ENCODE results near the gene SYNM. TPM values are rescaled to one million over a fixed set of nuclear protein-coding genes. Genes with fewer than 3 reads are reported as not detected.

SYNM gene
- total and polyA plus RNA-seq, 2 donors (not counting 1 experiment from before 2014, with no cell fraction given) = 0.04 to 0.27 TPM

DNA sequence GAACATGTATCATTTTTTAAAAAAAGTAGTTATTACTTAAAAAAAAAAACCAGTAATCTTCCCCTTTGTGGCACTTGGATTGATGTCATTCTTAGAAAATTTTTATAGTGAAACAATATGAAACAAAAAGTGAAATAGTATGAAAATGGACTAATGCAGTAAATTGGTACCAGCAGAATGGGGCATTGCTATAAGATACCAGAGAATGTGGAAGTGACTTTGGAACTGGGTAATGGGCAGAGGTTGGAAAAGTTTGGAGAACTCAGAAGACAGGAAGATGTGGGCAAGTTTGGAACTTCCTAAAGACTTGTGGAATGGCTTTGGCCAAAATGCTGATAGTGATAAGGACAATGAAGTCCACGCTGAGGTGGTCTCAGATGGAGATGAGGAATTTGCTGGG lies 77.9 kb downstream of the SYNM start:
- Histone ChIP-seq H3K27me3 (replicated peaks in 1 of 4; ENCODE audit: control extremely low read depth in 1 of 4, control insufficient read depth in 3 of 4, insufficient read depth in 4 of 4, low read length in 3 of 4) (no peaks in the 10 kb centered on the region), H4K20me1 (ENCODE audit: control insufficient read depth, insufficient read depth, low read length, poor library complexity, severe bottlenecking) (no peaks in the 10 kb centered on the region), H3K79me2 (ENCODE audit: control insufficient read depth, insufficient read depth, low read length) (no peaks in the 10 kb centered on the region), H3K4me2 (replicated peaks; ENCODE audit: low read depth, low read length, poor library complexity, severe bottlenecking) (no peak overlapping the region), H2AFZ (ENCODE audit: insufficient read depth, low read depth, low read length, poor library complexity, severe bottlenecking) (no peak overlapping the region), H3K36me3 (replicated peaks in 1 of 2; ENCODE audit: control extremely low read depth in 1 of 2, control insufficient read depth in 1 of 2, extremely low read depth in 1 of 2, insufficient read depth in 2 of 2, low read length in 1 of 2) (no peaks in the 10 kb centered on the region), H3K4me1 (ENCODE audit: control insufficient read depth in 2 of 2, insufficient read depth in 2 of 2, low read length in 2 of 2) (no peaks in the 10 kb centered on the region), H3K4me3 (ENCODE audit: control extremely low read depth in 1 of 5, extremely low read depth in 1 of 5, insufficient read depth in 1 of 5, low read depth in 2 of 5, low read length in 4 of 5) (no peak overlapping the region), H3K9me3 (ENCODE audit: control extremely low read depth in 1 of 3, control insufficient read depth in 2 of 3, insufficient read depth in 1 of 3, low read length in 2 of 3) (no peaks in the 10 kb centered on the region), H3K9ac (ENCODE audit: low read length) (no peak overlapping the region), H3K27ac (ENCODE audit: low read length in 2 of 2) (no peak overlapping the region)
- WGBS (ENCODE audit: insufficient coverage) = 100% methylated on average over 1 of the region's 1 CpG
- no peak overlapping the region for H3K27ac Mint-ChIP-seq
- no peak overlapping the region for H3K4me3 Mint-ChIP-seq
- DNase-seq (no peak), ATAC-seq (ENCODE audit: low read depth) (no peak)
- ChIA-PET POLR2A (no interaction called here), CTCF (no interaction called here)
- no peaks in the 10 kb centered on the region for H3K4me1 Mint-ChIP-seq
- no peak for TF ChIP-seq EZH2 (IDR thresholded peaks at IDR 0.05; ENCODE audit: borderline replicate concordance, insufficient read depth, low read depth, low read length, poor library complexity, severe bottlenecking)
- intact Hi-C loops (cut with micrococcal nuclease) = loop anchor here (10.0 kb wide), 1 partner anchor 822 kb away; no protein-coding TSS in a partner anchor
- H3K9me3 Mint-ChIP-seq (ENCODE audit: insufficient read depth) = no peaks in the 10 kb centered on the region
- H3K27me3 Mint-ChIP-seq = no peaks in the 10 kb centered on the region

Other genes starting within 250 kb of the SYNM start
- not detected in 2 replicates for gene PGPEP1L, start 97.3 kb upstream of the SYNM start, total RNA-seq
- not detected in 2 replicates for gene PGPEP1L, start 97.3 kb upstream of the SYNM start, polyA plus RNA-seq
- 1.9 and 4.6 TPM in 2 replicates for gene TTC23, start 144.5 kb downstream of the SYNM start, total RNA-seq
- gene TTC23, start 144.5 kb downstream of the SYNM start, polyA plus RNA-seq = 0.04 and 0.15 TPM in 2 replicates
- gene LRRC28, start 146.4 kb downstream of the SYNM start, total RNA-seq = 31.8 and 38.9 TPM in 2 replicates
- 13.3 and 13.9 TPM in 2 replicates for gene LRRC28, start 146.4 kb downstream of the SYNM start, polyA plus RNA-seq